Measurements from ENCODE around the gene C16orf96. TPM values are rescaled to one million over a fixed set of nuclear protein-coding genes. Genes with fewer than 3 reads are reported as not detected.

C16orf96 gene
- total RNA-seq, 1 experiment from 2014 or later = 1.4 TPM

- H2BK120ac ChIP-seq (ENCODE audit: low read depth, low read length, poor library complexity, severe bottlenecking) = no peak overlapping the region
- no peaks in the 10 kb centered on the region for H4K20me1 ChIP-seq (ENCODE audit: control insufficient read depth, insufficient read depth, insufficient read length)
- H3K4me2 ChIP-seq (ENCODE audit: insufficient read depth, insufficient read length, low read length) = no peak overlapping the region
- Mint-ChIP-seq H3K4me3 (no peak overlapping the region), H3K36me3 (ENCODE audit: insufficient read depth in 1 of 3, low read depth in 3 of 3) (peaks cover 22 to 34% (median 26%) of the 10 kb centered on the region in 3 experiments), H3K27me3 (ENCODE audit: low read depth) (no peaks in the 10 kb centered on the region), H3K4me1 (peaks cover 10 to 12% of the 10 kb centered on the region in 2 experiments), H3K27ac (no peak overlapping the region), H3K9me3 (peaks cover 0 to 13% of the 10 kb centered on the region in 2 experiments; a peak in 3 of 5 replicates)
- H3K23ac ChIP-seq (ENCODE audit: insufficient read length, low read depth, low read length) = no peak overlapping the region
- H3K23me2 ChIP-seq (ENCODE audit: insufficient read length, low read depth, low read length, poor library complexity, severe bottlenecking) = no peaks in the 10 kb centered on the region
- no peak overlapping the region for H2BK5ac ChIP-seq (ENCODE audit: insufficient read length, low read length)
- H2AK5ac ChIP-seq (ENCODE audit: insufficient read length, low read length) = no peak overlapping the region
- TF ChIP-seq, protein P1, sequence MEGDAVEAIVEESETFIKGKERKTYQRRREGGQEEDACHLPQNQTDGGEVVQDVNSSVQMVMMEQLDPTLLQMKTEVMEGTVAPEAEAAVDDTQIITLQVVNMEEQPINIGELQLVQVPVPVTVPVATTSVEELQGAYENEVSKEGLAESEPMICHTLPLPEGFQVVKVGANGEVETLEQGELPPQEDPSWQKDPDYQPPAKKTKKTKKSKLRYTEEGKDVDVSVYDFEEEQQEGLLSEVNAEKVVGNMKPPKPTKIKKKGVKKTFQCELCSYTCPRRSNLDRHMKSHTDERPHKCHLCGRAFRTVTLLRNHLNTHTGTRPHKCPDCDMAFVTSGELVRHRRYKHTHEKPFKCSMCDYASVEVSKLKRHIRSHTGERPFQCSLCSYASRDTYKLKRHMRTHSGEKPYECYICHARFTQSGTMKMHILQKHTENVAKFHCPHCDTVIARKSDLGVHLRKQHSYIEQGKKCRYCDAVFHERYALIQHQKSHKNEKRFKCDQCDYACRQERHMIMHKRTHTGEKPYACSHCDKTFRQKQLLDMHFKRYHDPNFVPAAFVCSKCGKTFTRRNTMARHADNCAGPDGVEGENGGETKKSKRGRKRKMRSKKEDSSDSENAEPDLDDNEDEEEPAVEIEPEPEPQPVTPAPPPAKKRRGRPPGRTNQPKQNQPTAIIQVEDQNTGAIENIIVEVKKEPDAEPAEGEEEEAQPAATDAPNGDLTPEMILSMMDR (conservative IDR thresholded peaks at IDR 0.05) = no peak
- H3K14ac ChIP-seq (ENCODE audit: insufficient read depth, low read length) = no peak overlapping the region
- no peak overlapping the region for H4K5ac ChIP-seq (ENCODE audit: insufficient read length, low read depth, low read length)
- H3K79me2 ChIP-seq (ENCODE audit: insufficient read depth, low read length) = peaks cover 13% of the 10 kb centered on the region; the same call in 1 of the 2 replicates
- no peak overlapping the region for H3K9ac ChIP-seq (ENCODE audit: extremely low read depth, insufficient read length, low read length)
- H4K91ac ChIP-seq (ENCODE audit: insufficient read length, low read depth, low read length) = no peak overlapping the region
- no peak overlapping the region for H2BK20ac ChIP-seq (ENCODE audit: low read depth, low read length, poor library complexity, severe bottlenecking)
- H3K79me1 ChIP-seq (ENCODE audit: insufficient read depth, low read depth, low read length, poor library complexity, severe bottlenecking) = peaks cover 17% of the 10 kb centered on the region
- no peak overlapping the region for H4K8ac ChIP-seq (replicated peaks; ENCODE audit: insufficient read length, low read depth, low read length)
- H2BK15ac ChIP-seq (ENCODE audit: low read depth, low read length) = no peak overlapping the region
- no peak overlapping the region for H3T11ph ChIP-seq (ENCODE audit: low read length)
- H3K4ac ChIP-seq (ENCODE audit: low read depth, low read length) = no peak overlapping the region
- WGBS (ENCODE audit: extremely low coverage, insufficient read length, low lambda C conversion rate) = no CpG with 5 or more reads among the region's 1 CpG
- H3K27ac ChIP-seq (ENCODE audit: insufficient read length, low read depth, low read length) = no peak overlapping the region
- DNase-seq = no peak
- no peaks in the 10 kb centered on the region for H3K27me3 ChIP-seq (ENCODE audit: insufficient read depth, low read length)
- H2AFZ ChIP-seq (ENCODE audit: low read length) = no peak overlapping the region
- no peak overlapping the region for H3K18ac ChIP-seq (ENCODE audit: insufficient read length, low read depth, low read length)
- no peak overlapping the region for H2BK12ac ChIP-seq (ENCODE audit: insufficient read length, low read depth, low read length)
- H3K4me1 ChIP-seq (ENCODE audit: insufficient read depth, low read length) = no peaks in the 10 kb centered on the region
- no peaks in the 10 kb centered on the region for H3K9me3 ChIP-seq (ENCODE audit: control insufficient read depth, low read depth, low read length)
- no peak overlapping the region for H3K56ac ChIP-seq (ENCODE audit: insufficient read length, low read depth, low read length)
Measured at GRCh38 chr16:4631444-4631843, 75.3 kb downstream of the C16orf96 start.
